Right renal cortex interstitium (tissue), 3 donors: ENCODE measurements around the gene TMEM156. TPM values are rescaled to one million over a fixed set of nuclear protein-coding genes. Genes with fewer than 3 reads are reported as not detected.
"Not testable (repeated sequence)": the region's sequence is repeated elsewhere in the genome, so short reads cannot be mapped to it uniquely, and the experiment has no call there.

Source experiments
- DNase-seq, 3 donors: peaks; one replicate each; pipeline ENCODE4 v3.0.0-alpha.2; 2013; ENCODE audit warnings: low read depth in 3 of 3, low spot score in 2 of 3
- polyA plus RNA-seq, 3 donors: library from polyadenylated mRNA; unstranded; fragments of 120-200 nt; gene quantifications; one replicate each; pipeline ENCODE4 v1.2.1, GENCODE V29; 2013; ENCODE audit not compliant: insufficient read length in 3 of 3

The TMEM156 gene
- polyA plus RNA-seq, 3 donors: 2.8 to 4.9 (median 4.8) TPM

DNA sequence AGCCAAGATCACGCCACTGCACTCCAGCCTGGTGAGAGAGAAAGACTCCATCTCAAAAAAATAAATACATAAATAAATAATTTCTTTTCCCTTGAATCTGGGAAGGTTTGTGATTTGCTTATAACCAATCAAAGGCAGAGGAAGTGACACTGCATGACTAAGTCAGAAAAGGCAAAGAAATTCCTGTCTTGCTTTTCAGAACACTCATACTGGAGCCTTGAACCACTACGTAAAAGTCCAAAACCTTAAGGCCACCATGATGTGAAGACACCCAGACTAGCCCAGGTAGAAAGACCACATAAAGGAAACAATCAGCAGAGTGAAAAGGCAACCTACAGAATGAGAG, 36.6 kb downstream of the TMEM156 start:
- DNase-seq: no peak

DNA sequence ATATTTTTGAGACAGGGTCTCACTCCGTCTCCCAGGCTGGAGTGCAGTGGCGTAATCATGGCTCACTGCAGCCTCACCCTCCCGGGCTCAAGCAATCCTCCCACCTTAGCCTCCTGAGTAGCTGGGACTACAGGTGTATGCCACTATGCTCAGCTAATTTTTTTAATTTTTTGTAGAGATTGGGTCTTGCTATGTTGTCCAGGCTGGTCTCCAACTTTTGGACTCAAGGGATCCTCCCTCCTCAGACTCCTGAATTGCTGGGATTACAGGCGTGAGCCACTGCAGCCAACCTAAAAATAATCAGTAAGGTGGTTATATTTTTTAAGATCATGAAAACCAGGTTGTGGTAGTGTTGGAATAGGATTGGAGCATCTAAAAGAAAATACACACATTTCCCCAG, 38.1 kb downstream of the TMEM156 start:
- no peak for DNase-seq

DNA sequence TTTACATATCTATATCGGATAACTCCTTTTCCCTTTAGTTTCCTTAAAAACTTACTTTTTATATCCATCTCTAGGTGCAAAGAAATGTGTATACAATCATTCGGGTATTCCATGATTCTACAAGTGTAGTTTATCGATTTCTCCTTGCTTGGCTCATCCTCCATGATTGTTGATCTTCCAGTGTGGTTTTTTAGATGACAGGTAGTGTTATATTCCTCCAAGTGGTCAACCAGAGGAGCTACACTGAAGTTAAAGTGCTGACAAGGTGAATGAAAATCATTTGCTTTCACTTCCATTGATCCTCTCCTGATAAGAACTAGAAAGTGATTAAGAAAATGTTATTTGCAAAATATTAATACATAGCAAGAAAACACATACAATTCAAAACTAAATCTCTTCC, 38.5 kb downstream of the TMEM156 start:
- DNase-seq: no peak

DNA sequence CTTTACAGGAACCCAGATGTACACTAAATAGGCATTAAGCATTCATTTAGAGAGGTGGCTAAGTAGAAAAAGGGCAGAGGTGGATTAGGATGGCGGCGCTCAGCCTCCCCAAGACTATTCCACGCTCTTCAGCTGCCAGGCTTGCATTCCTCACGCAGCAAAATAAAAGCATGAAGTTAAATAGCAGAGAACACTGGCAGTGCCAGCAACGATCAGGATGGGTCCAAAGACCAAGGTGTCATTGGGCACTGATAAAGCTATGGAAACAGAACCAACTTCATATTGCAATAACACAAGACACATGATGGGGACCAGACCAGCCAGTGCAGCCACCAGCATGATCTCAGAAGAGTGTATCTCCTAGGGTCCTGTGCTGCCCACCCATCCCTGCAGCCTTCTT, 42.0 kb downstream of the TMEM156 start:
- DNase-seq: no peak

DNA sequence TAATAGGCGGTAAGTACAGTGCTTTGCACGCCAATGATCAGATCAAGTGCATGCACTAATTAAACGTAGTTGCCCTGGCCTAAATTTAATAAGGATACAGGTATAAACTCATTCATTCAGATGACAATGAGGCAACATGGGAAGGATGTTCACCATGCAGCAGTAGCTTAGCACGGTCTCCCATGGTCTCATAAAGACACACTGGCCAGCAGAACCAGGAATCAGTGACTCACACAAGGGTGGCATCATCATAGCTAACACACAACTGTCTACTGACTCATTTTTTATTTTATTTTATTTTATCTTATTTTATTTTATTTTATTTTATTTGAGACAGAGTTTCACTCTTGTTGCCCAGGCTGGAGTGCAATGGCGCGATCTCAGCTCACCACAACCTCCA, 42.7 kb downstream of the TMEM156 start:
- no peak for DNase-seq

DNA sequence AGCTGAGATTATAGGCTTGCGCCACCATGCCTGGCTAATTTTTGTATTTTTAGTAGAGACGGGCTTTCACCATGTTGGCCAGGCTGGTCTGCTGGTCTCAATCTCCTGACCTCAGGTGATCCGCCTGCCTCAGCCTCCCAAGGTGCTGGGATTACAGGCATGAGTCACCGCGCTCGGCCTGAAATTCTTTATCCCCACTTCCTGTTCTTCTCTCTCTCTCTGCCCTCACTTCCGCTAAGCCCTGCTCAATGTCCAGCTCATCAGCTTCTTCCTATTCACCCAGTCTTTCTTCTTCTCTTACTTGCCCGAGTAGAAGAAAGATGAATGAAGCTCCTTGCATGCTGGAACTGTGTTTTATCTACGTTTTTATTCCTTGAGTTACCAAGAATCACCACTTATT, 43.9 kb downstream of the TMEM156 start:
- DNase-seq: not testable (repeated sequence)

DNA sequence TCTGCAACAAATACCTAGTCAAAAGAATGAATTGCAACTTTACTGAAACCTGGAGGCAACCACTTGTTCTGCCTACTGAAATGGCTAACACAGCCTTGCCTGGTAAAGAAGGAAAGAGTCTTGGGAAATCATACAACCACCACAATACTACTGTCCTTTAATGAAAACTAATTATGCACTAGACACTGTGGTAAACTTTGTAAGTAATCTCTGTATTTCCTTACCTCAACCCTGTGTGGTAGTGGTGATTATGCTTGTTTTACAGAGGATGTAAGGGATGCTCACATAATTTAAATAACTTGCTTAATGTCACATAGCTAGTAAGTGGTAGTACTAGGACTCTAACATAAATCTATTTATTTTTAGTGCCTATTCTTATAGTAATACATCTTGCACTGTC, 44.7 kb downstream of the TMEM156 start:
- no peak for DNase-seq

DNA sequence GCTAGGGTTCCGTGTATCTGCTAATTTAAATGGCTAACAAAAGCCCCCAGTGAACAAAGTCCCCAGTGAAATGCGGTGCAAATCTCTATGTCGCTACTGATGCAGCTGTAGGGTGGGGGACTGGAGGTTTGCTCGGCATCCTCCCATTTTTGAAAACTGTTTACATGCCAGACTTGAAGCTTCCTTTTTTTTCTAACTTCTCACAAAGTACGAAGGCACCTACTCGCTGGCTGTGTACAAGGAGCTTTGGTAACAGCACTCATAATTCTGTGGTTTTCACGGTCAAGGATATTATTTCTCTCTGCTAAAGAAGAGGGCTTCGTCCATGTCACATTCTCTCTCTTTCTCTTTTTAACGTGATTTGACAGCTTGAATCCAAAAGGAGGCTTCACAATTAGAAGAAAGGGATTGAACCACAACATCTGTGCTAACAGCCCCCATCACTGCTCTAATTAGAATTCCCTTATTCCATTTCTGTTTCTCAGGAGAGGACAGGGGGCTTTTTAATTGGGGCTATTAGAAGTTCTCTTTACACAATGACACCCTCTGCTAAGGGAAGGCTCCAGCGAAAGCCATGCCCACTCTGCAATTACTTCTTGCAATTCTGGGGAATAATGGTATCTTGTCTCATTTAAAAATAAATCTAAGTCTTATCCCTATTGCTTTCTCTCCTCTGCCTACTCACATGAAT, 46.7 kb downstream of the TMEM156 start:
- no peak for DNase-seq

DNA sequence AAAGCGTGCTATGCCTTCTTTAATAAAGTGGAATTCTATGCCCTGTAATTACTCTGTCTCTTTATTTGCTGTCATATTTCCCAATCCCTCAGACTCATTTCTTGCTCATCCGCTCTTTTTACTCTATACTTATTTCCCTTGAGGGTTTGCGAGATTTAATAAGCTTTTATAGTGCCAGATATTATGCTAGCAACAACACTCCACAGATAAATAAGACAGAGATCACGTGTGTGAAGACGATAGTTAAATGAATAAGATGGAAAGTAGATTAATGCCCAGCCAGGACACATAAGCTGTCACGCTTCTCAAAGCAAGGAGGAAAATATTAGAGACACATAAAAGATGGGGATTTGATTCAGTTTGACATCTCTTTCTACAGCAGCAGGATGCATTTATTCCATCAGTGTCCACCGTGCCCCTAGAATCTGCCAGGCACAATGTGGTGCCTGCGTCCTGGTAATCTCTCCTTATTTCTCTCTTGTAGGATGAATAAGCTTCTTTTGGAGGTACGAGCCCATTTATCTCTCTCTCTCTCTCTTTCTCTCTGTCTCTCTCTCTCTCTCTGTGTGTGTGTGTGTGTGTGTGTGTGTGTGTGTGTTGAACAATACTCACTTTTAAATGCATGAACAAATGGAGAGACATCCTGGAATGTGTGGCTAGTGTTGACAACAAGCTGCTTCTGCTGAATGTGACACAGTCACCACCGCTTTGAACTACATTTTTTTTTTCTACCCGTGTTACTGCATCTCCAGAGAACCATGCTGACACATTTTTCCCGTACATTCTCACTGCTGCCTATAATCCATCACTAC, 48.2 kb downstream of the TMEM156 start:
- DNase-seq: no peak

DNA sequence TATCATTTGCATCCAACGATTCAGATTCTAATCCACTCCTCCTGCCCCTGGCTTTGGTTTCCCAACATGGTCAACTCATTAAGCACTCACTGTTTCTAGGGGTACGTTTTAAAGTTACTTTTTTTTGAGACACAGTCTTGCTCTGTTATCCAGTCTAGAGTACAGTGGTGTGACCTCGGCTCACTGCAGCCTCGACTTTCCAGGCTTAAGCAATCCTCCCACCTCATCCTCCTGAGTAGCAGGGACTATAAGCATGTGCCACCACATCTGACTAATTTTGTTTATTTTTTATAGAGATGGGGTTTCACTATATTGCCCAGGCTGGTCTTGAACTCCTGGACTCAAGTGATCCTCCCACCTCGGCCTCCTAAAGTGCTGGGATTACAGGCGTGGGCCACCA, 48.9 kb downstream of the TMEM156 start:
- no peak for DNase-seq

DNA sequence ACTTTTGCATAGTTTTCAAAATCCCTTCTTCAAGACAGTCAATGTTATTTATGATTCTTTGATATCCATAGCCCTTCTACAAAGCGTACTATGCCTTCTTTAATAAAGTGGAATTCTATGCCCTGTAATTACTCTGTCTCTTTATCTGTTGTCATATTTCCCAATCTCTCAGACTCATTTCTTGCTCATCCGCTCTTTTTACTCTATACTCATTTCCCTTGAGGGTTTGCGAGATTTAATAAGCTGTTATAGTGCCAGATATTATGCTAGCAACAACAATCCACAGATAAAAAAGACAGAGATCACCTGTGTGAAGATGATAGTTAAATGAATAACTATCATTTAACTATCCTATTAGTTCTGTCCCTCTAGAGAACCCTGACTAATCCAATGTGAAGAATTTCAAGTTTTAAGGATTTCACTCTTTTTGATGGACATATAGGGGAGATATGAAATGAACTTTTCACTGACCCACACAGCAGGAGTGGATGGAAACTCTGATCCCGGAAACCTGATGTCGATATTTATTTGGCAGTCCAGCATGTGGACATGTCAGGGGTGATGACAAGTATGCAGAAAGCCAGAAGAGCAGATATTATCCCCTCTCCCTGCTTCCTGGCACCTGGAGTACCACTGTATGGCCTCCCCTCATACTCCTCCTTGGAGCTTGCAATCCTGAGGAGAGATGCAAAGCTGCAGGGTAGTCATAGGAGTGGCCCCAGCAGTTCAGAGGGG, 49.7 kb downstream of the TMEM156 start:
- DNase-seq: no peak

DNA sequence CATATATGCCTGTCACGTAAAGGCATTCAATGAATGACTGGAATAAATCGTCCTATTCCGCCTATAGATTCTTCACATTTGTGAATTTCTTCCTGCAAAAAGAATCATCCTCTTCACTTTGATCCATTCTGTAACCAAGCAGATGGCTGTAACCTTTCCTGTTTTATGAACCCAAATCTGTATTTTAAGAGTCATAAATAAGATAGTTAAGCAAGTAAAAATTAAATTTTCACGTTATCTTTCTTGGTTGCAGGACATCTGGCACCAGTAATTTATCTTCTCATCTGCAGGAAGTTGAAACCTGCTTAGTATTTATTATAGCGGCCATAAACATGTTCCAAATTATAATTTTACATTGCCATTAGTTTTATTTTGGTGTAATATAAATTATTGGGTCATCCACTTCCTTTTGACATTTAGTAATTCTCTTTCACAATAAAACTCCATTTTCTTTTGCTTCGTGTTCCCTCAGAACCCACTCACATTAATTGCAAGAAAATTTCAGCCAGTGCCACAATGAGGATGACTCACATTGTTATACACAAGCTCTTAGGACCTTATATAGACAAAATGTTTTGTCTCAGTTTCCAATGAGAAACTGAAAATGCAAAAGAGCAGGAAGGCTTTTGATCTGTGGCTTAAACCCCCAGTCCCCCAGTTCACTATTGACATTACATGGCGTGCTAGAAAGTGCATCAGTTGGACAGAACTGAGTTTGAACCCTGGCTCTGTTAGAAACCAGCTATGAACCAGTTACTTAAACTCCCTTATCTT, 51.1 kb downstream of the TMEM156 start:
- no peak for DNase-seq

DNA sequence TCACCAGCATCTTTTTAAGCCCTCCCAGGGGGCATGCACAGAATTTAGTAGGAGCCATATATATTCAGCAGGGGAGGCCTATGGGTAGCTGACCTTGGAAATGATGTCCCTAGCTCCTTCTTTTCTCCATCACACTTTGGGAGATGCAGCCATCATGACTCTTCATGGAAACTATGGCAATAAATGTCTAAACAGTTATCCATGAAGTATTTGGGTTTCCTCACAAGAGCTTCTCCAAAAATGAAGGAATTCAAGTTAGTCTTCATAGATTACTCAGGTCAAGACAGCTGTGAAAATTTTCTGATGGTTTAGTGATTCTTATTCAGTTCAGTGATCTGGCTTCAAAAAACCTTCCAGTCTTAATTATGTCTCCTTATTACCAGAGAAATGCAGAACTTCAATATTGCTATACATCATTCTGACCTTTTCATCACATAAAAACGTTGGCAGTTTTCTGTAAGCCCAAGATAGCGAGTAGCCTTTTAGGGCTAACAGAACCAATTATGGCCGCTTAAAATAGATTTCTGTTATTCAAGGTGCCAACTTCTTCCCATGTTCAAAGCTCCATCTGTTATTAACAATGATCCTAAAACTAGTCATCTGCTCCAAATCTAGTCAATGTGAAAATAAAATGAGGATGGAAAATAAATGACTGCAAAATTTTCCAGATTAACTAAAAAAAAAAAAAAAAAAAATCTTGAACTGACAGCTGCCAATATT, 52.5 kb downstream of the TMEM156 start:
- DNase-seq: no peak

DNA sequence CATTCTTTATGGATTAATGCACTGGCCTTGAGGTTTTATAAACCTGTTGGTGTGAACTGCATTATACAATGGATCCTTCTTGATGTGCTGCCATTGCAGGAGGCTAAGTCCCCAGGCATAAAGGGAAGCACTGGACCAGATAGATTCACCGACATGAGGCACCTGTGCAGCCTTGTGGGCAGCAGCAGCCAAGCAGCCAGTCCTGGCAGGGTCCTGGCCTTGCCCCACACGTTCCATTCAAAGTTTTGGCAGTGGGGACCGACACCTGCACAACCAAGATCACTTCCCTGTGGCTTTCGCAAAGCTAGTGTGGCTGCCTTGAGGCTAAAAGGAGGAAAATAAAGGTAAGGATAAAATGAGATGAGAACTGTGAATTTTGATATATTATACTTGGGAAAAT, 53.1 kb downstream of the TMEM156 start:
- no peak for DNase-seq

DNA sequence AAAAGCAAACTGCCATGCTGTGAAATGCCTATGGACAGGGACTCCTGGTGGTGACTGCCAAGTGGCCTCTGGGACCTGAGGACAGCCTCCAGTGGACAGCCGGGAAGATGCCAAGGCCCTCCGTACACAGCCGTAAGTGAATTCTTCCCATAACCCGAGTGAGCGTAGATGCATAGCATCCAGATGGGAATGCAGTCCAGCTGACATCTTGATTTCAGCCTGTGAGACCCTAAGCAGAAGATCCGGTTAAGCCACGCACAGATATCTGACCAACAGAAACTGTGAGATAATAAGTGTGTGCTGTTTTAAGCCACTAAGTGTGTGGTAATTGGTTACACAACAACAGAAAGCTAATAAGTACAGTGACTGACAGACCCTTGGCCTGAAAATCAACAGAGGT, 55.9 kb downstream of the TMEM156 start:
- DNase-seq: no peak

DNA sequence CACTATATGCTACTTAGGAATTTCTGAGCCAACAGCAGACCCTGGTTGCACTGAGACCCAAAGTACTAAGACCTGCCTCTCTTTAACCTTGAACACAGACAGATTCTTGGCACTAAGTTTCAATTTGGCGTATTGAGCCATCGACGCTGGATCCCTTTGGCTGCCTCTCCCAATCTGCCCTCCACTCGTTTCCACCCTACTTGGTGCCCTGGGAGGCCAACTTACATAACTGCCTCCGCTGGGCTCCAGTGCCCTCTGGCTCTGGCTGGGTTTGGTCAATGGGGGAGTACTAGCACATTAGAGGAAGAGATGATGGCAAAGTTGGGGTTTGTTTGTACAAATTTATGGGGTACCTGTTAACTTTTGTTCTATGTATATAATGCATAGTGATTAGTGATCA, 63.5 kb downstream of the TMEM156 start:
- DNase-seq: no peak

DNA sequence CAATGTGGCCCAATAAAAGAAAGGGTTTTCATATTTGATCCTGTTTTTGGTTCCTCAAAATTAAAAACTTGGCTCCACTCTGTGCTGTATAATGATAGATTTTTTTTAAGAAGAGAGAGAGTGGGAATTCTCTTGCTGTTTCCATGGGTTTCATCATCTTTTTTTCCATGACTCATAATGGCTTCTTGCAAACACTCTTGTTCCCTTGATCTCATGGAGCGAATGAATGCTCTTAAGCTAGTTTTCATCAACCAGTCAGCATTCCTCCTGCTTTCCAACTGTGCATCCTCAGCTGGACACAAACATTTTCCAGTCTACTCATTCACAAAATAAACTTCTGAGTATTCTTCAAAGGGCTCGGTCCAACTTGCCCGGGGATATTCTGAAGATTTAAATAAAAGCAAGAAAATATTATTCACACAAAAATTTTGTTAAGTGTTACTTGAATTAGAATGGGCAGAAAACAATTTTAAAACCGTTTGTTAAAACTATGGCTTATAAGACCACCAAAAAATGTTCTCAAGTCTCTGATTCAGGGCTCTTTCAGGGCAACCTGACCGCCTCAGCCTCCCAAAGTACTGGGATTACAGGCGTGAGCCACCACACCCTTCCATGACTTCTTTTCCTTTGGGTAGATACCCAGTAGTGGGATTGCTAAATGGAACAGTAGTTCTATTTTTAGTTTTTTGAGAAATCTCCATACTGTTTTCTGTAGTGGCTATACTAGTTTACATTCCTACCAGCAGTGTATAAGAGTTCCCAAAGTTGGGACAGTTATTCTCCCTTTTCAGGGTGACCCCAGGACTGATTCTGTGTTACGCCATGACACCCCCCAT, 64.7 kb downstream of the TMEM156 start:
- DNase-seq: no peak

DNA sequence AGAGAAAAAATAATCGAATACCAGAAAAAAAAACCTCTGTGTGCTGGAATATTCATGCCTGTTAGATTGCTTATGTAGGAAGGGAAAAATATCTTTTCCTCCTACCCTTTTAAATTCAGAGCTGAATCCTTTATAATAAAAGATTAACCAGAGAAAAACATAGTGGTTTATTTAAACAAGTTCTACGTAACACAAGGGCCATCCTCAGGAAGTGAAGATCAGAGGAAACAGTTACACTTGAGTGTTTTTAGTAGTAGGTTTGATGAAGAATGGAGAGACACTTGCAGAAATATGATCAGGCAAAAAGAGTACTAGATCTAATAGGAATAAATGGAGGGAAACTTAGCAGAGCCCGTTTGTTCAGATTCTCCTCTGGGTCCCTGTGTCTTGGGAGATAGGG, 66.3 kb downstream of the TMEM156 start:
- no peak for DNase-seq

DNA sequence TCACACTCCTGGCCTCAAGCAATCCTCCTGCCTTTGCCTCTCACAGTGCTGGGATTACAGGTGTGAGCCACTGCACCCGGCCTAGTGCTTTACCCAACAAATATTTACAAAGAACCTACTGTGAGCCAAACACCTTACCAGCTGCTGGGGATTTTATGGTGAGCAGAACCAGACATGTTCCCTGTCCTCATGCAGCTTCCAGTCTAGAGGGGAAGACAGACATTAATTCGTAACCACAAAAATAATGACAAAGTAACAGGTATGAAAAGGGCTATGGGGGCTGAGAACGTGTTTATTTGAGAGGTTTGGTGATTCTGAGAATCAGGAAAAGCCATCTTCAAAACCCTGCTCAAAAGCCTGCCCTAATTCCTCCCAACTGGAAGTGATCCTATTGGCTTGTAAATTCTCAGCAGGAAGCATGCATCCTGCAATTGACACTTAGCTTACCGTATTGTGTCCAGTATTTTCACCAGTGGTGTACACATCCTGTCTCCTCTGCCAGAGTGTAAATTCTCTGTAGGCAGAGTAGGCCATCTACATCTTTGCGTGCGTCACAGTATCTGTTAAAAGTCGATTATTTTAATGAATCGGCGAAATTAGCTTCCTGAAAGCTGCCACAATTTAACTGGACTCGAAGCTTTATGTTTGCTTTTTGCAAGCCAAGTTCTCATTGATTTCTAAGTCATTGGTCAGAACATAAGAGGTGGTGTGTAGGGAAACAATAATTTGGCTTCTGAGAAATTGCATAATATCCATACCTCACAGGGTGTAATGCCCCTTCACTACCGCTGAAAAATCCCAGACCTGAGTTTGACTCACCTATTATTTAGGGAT, 67.0 kb downstream of the TMEM156 start:
- no peak for DNase-seq
